CD14-positive monocyte (primary cell): Measurements from ENCODE around the gene CHMP4A. TPM values are rescaled to one million over a fixed set of nuclear protein-coding genes. Genes with fewer than 3 reads are reported as not detected.

Experiments
- DNase-seq, 3 donors: peaks; one replicate each; pipeline ENCODE4 v3.0.0-alpha.2; 2011 to 2022
- H2AFZ ChIP-seq: 2 replicates; pipeline ENCODE4 v1.6.0; 2012; ENCODE audit warnings: mild to moderate bottlenecking, low read depth, low read length, inconsistent platforms; ENCODE audit not compliant: insufficient read depth, poor library complexity, severe bottlenecking
- H3K27ac ChIP-seq, 2 donors: 1 replicate in 1 of 2; 2 replicates in 1 of 2; pipeline ENCODE4 v1.5.1; 2012 to 2013; ENCODE audit warnings: low read length in 2 of 2, control low read depth in 1 of 2, inconsistent platforms in 1 of 2, low read depth in 1 of 2, mild to moderate bottlenecking in 1 of 2
- H3K27me3 ChIP-seq, 2 donors: one replicate each; pipeline versions ENCODE4 v1.6.0 to v1.6.1; 2011 to 2013; ENCODE audit warnings: low read length in 2 of 2; ENCODE audit not compliant: control insufficient read depth in 2 of 2, insufficient read depth in 2 of 2
- H3K36me3 ChIP-seq, 2 donors: replicated peaks in 1 of 2; 1 replicate in 1 of 2; 2 replicates in 1 of 2; pipeline versions ENCODE4 v1.5.1 to v1.6.1; 2012 to 2013; ENCODE audit warnings: low read length in 2 of 2, control low read depth in 1 of 2, inconsistent platforms in 1 of 2, mild to moderate bottlenecking in 1 of 2; ENCODE audit not compliant: insufficient read depth in 2 of 2, control insufficient read depth in 1 of 2
- H3K4me1 ChIP-seq, 2 donors: 1 replicate in 1 of 2; 2 replicates in 1 of 2; pipeline versions ENCODE4 v1.5.1 to v1.6.1; 2012 to 2013; ENCODE audit warnings: low read length in 2 of 2, control low read depth in 1 of 2, inconsistent platforms in 1 of 2, mild to moderate bottlenecking in 1 of 2, moderate library complexity in 1 of 2; ENCODE audit not compliant: insufficient read depth in 2 of 2, control insufficient read depth in 1 of 2
- H3K4me2 ChIP-seq: replicated peaks from 2 replicates; pipeline ENCODE3; 2012; ENCODE audit warnings: low read length, moderate library complexity, mild to moderate bottlenecking; ENCODE audit not compliant: poor library complexity, severe bottlenecking; ENCODE audit errors: extremely low read depth
- H3K4me3 ChIP-seq, 3 experiments: fragments of 200-600 bp in 1 of 3; sonication (generic) in 1 of 3; replicated peaks in 1 of 3; 1 replicate in 2 of 3; 2 replicates in 1 of 3; pipeline ENCODE4 v1.5.1; 2011 to 2013; ENCODE audit warnings: low read length in 3 of 3, mild to moderate bottlenecking in 3 of 3, control low read depth in 2 of 3, low read depth in 2 of 3, inconsistent platforms in 1 of 3, moderate library complexity in 1 of 3
- H3K79me2 ChIP-seq: 2 replicates; pipeline ENCODE4 v1.6.0; 2012; ENCODE audit warnings: mild to moderate bottlenecking, control low read depth, inconsistent platforms, low read length, moderate library complexity; ENCODE audit not compliant: insufficient read depth
- H3K9ac ChIP-seq: 2 replicates; pipeline ENCODE4 v1.6.0; 2017; ENCODE audit warnings: low read length, mild to moderate bottlenecking; ENCODE audit not compliant: insufficient read depth, poor library complexity, severe bottlenecking
- H3K9me3 ChIP-seq, 2 donors: replicated peaks in 1 of 2; 1 replicate in 1 of 2; 2 replicates in 1 of 2; pipeline versions ENCODE4 v1.5.1 to v1.6.1; 2012 to 2013; ENCODE audit warnings: low read length in 2 of 2, control low read depth in 1 of 2; ENCODE audit not compliant: control insufficient read depth in 1 of 2, insufficient read depth in 1 of 2
- H4K20me1 ChIP-seq: 2 replicates; pipeline ENCODE4 v1.6.0; 2012; ENCODE audit warnings: mild to moderate bottlenecking, low read length, control low read depth, moderate library complexity; ENCODE audit not compliant: insufficient read depth
- H3K27ac Mint-ChIP-seq, 7 donors: one replicate each; pipeline ENCODE4 v1.8.0; 2020; ENCODE audit warnings: mild to moderate bottlenecking in 7 of 7, mixed read lengths in 7 of 7, moderate library complexity in 6 of 7, inconsistent platforms in 2 of 7
- H3K27me3 Mint-ChIP-seq, 3 donors: one replicate each; pipeline ENCODE4 v1.8.0; 2021 to 2022; ENCODE audit warnings: low read depth in 3 of 3, mild to moderate bottlenecking in 3 of 3, mixed read lengths in 3 of 3, moderate library complexity in 3 of 3, inconsistent platforms in 1 of 3
- H3K36me3 Mint-ChIP-seq, 2 donors: one replicate each; pipeline ENCODE4 v1.8.0; 2020; ENCODE audit warnings: mixed read lengths in 2 of 2, inconsistent platforms in 1 of 2, mild to moderate bottlenecking in 1 of 2
- H3K4me1 Mint-ChIP-seq: one replicate; pipeline ENCODE4 v1.8.0; 2020; ENCODE audit warnings: mild to moderate bottlenecking, mixed read lengths
- H3K4me3 Mint-ChIP-seq, 2 donors: one replicate each; pipeline ENCODE4 v1.8.0; 2020; ENCODE audit warnings: mild to moderate bottlenecking in 2 of 2, mixed read lengths in 2 of 2, moderate library complexity in 1 of 2
- H3K9me3 Mint-ChIP-seq, 7 donors: one replicate each; pipeline ENCODE4 v1.8.0; 2020 to 2022; ENCODE audit warnings: mixed read lengths in 7 of 7, mild to moderate bottlenecking in 6 of 7, moderate library complexity in 6 of 7, inconsistent platforms in 2 of 7
- CTCF ChIP-seq: fragments of 200-600 bp; IDR thresholded peaks from one replicate; pipeline ENCODE4 v1.8.0; 2022; ENCODE audit warnings: antibody characterized with exemption, mild to moderate bottlenecking
- WGBS: methylation state at CpG from one replicate; pipeline ENCODE4 v1.1.5; 2013; ENCODE audit warnings: missing lambda C conversion rate; ENCODE audit not compliant: insufficient coverage; 5-methylcytosine and 5-hydroxymethylcytosine counted together
- intact Hi-C, 2 donors: fragments of 100-400 bp; cut with micrococcal nuclease; formaldehyde crosslinking; loops; one replicate each; pipeline versions ENCODE4 v1.15.0 to v1.15.1; 2023
- polyA plus RNA-seq, 3 donors: library from polyadenylated mRNA; depleted of rRNA in 1 of 3; unstranded in 2 of 3; stranded (reverse) in 1 of 3; fragments of 300-500 nt in 2 of 3; fragments of >200 nt in 1 of 3; fragmentation: Illumina TruSeq in 2 of 3; gene quantifications; 1 replicate in 2 of 3; 2 replicates in 1 of 3; pipeline ENCODE4 v1.2.3, GENCODE V29; 2012 to 2021

CHMP4A gene
- polyA plus RNA-seq, 3 donors, result 99.0 to 128 (median 102) TPM

- H3K4me1 Mint-ChIP-seq, result peaks cover 35% of the 10 kb centered on the region
- no peaks in the 10 kb centered on the region for H3K9me3 Mint-ChIP-seq
- H3K4me2 ChIP-seq, result peak overlapping the region; percentile 70
- peak overlapping the region; percentile 69 for H2AFZ ChIP-seq
- peak overlapping the region; percentile 87 to 94 for H3K4me3 Mint-ChIP-seq
- peak overlapping the region; percentile 96 for H3K9ac ChIP-seq
- H3K4me1 ChIP-seq, result peaks cover 30 to 36% of the 10 kb centered on the region in 2 donors
- peak overlapping the region; percentile 98 to 99 for H3K27ac ChIP-seq
- 100% methylated on average over 5 of the region's 7 CpGs for WGBS
- H3K79me2 ChIP-seq, result peaks cover 34% of the 10 kb centered on the region
- H3K27me3 Mint-ChIP-seq, result peaks cover 0 to 4% (median 0%) of the 10 kb centered on the region in 3 donors
- peak overlapping the region; percentile 95 to 100 (median 99) for H3K27ac Mint-ChIP-seq
- H4K20me1 ChIP-seq, result no peaks in the 10 kb centered on the region
- no peak for DNase-seq
- intact Hi-C loops, result loop anchor here in 1 of 2 donors (10.0 kb wide), 1 partner anchor 91 kb away; the partner anchor contains the start of gene CIDEB
- peaks cover 42 to 43% of the 10 kb centered on the region in 2 donors for H3K36me3 Mint-ChIP-seq
- H3K27me3 ChIP-seq, result no peaks in the 10 kb centered on the region
- no peaks in the 10 kb centered on the region for H3K9me3 ChIP-seq
- no peak for TF ChIP-seq CTCF
- peaks cover 29 to 41% of the 10 kb centered on the region in 2 donors for H3K36me3 ChIP-seq
- peak overlapping the region; percentile 16 to 84 (median 81) for H3K4me3 ChIP-seq
Observed at GRCh38 chr14:24213866-24214662, 776 bp upstream of the CHMP4A start.

- no peak overlapping the region for H2AFZ ChIP-seq
- H3K27me3 ChIP-seq, result no peaks in the 10 kb centered on the region
- no peak overlapping the region for H3K9ac ChIP-seq
- Mint-ChIP-seq H3K4me1 (peaks cover 36% of the 10 kb centered on the region), H3K27ac (peak overlapping the region in 3 of 7 donors; percentile 2 to 100 (median 77)), H3K4me3 (no peak overlapping the region), H3K9me3 (no peaks in the 10 kb centered on the region), H3K27me3 (peaks cover 0 to 4% (median 0%) of the 10 kb centered on the region in 3 donors), H3K36me3 (peaks cover 51 to 52% of the 10 kb centered on the region in 2 donors)
- peaks cover 28 to 35% of the 10 kb centered on the region in 2 donors for H3K4me1 ChIP-seq
- no peak overlapping the region for H3K4me2 ChIP-seq
- H3K4me3 ChIP-seq, result no peak overlapping the region
- no peak for DNase-seq
- H3K36me3 ChIP-seq, result peaks cover 46 to 55% of the 10 kb centered on the region in 2 donors
- H3K9me3 ChIP-seq, result no peaks in the 10 kb centered on the region
- peaks cover 39% of the 10 kb centered on the region for H3K79me2 ChIP-seq
- WGBS, result 98% methylated on average over 5 of the region's 6 CpGs
- H3K27ac ChIP-seq, result peak overlapping the region in 1 of 2 donors; percentile 33
- H4K20me1 ChIP-seq, result peaks cover 24% of the 10 kb centered on the region
- intact Hi-C loops, result loop anchor here in 1 of 2 donors (10.0 kb wide), 1 partner anchor 93 kb away; the partner anchor contains the start of gene CIDEB
- TF ChIP-seq CTCF, result no peak
Observed at GRCh38 chr14:24211311-24211710, 2.0 kb downstream of the CHMP4A start.
